ENCODE results near the gene ACBD4.

The ACBD4 gene

GRCh38 chr17:45104907-45105624, 30.4 kb upstream of the ACBD4 start:
- no peak for DNase-seq

- no peak for DNase-seq
Measured at GRCh38 chr17:45106096-45106495, 29.4 kb upstream of the ACBD4 start.

DNA sequence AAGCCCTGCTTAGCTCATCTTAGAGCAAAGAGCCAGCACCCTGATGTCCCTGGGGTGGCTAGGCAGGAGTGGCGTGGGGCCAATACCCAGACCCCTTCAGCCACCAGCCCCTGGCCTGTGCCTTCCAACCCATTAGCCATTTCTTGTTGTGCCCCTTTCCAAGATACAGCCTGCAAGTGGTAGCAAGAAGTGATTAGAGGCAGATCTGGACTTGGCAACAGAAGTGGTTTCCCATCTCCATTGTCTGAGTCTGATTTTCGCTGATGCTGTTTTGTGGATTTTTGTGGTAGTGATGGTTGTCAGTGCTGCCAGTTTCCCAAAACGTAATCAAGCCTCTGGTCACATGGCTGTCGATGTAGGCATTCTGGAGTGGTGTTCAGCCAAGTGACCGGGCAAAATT, 28.9 kb upstream of the ACBD4 start:
- no peak for DNase-seq

DNA sequence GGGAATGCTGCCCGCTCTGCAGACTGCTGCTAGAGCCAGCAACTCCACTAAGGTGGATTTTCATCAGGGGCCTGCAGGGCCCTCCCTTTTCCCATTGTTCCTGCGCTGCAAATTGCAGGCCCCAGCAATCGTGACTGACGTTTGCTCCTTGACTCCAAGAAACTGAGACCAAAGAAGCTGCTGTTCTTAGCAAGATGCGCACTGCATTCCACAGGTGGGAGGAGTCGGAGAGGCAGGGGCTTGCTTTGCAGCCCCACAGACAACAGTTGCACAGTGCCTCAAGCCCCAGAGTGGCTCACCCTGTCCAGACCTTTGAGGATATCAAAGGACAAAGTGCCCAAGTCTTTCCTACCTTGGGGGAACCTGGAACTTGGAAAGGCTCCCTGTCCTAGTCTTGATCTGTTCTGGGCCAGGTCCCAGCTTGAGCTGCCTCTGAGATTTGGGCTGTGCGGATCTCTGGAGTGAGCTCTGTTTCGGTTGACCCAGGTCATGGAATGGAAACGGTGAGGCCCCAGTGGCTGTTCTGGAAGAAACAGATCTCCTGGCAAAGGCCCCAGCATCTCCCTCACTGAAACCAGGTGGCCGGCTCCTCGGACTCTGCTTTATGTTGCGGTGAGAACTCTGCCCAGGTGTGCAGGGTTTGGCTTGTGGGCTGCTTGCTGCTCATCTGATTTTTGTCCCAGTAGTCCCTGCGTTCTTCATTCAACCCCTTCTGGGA, 28.0 kb upstream of the ACBD4 start:
- DNase-seq, result no peak

DNA sequence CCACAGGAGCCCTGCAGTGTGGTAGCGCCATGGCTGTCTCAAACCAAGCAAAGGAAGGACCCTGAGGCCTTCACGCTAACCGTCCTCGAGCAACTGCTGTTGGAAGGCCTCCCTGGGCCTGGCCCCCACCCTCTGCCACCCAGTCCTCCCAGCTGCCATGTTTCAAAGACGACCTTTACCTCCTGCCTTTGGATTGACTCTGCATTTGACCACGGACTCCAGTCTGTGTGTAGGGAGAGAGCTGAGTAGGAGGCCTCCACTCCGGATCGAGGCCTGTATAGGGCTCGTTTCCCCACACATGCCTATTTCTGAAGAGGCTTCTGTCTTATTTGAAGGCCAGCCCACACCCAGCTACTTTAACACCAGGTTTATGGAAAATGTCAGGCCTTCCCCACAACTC, 27.4 kb upstream of the ACBD4 start:
- DNase-seq, result no peak

GRCh38 chr17:45108595-45109521, 26.6 kb upstream of the ACBD4 start:
- no peak for DNase-seq

DNA sequence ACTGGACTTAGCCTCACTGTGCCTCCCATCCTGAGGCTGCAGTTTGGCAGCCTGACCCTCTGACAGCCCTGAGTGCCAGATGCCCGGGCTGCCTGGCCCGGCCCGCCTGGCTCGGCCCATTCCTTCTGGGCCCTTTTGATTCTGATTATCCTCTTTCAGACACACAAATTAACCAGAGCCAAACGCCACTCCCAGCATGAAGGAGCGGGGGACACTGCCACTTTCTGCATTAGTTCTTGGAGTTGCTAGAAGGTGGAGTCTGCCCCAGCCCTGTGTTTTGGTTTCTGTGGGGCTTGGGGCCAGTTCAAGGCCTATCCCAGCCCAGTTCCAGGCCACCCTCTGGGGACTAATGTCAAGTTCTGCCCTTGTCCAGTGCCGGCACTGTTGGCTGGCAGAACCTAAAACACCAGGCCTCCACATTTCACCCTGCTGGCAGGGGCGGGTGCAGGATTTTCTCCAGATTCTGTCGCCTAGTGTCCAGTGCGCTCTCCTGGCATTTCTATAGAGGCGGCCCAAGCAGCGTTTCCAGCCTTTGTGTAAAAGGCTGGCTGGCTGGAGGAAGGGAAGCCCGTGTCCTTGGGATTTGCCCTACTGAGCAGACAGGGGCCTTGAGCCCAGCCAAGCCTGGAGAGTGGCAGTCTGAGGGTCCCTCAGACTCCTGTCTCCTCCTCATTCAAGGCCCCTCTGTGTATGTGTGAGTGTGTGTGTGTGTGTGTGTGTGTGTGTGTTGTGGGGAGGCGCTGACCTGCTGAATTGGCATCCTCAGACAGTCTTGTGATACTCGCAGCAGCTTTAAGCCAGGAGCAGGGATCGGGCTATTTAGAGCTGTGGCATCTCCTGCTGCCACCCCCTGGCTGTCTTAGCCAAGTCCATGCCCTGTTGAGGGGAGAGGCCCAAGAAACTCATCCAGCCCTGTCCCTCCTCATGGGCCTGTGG, 24.5 kb upstream of the ACBD4 start:
- no peak for DNase-seq

GRCh38 chr17:45111850-45112249, 23.6 kb upstream of the ACBD4 start:
- no peak for DNase-seq

DNA sequence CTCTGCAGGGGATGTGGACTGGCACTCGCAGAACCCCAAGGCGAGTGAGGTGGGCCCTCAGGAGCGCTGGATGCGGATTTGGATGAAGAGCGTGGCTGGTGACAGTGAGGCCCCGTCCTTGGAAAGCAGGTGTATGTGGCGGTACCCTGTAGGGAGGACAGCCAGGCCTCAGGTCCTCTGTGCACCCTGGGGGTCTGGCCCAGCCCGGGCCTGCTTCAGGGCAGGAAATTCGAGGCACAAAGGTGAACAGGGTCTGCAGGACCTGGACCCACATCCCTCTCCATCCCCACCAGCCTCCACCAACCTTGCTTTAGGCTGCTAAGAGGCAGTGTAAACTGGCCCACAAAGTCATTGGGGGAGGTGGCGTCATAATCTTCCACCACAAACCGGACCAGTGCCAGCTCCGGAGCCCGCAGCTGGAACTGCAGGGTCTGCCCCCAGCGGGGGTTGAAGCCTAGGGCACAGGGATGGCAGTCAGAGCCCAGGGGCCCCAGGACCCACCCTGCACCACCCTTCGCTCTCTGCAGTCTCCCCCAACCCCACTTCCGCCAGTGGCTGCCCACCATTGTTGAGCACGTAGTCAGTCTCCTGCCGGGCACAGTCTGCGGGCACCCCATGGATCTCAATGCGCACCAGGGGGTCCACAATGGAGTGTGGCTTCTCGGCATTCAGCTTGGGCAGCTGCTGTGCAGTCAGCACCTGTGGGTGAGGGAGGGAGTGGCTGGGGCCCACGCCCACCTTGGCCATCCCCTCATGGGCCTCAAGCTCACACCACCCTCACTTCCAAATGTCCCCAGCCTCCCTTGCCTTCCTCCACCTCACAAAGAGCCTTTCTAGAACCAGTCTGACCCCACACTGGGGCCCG, 22.7 kb upstream of the ACBD4 start:
- DNase-seq, result no peak

DNA sequence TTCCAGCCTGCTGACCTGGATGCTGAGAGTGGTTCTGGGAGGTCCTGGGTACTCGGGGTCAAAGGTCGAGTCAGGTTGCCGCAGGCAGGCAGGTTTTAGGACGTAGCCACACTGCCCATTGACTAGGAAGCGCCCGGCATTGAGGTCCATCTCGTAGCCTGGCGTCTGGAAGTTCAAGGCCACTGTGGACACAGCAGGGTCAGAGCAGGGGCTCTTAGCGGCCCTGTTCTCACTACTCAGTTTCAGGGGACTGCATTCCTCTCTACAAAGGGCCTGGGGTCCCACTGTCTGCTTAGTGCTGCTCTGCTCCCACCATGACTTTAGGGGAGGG, 22.1 kb upstream of the ACBD4 start:
- DNase-seq, result no peak

DNA sequence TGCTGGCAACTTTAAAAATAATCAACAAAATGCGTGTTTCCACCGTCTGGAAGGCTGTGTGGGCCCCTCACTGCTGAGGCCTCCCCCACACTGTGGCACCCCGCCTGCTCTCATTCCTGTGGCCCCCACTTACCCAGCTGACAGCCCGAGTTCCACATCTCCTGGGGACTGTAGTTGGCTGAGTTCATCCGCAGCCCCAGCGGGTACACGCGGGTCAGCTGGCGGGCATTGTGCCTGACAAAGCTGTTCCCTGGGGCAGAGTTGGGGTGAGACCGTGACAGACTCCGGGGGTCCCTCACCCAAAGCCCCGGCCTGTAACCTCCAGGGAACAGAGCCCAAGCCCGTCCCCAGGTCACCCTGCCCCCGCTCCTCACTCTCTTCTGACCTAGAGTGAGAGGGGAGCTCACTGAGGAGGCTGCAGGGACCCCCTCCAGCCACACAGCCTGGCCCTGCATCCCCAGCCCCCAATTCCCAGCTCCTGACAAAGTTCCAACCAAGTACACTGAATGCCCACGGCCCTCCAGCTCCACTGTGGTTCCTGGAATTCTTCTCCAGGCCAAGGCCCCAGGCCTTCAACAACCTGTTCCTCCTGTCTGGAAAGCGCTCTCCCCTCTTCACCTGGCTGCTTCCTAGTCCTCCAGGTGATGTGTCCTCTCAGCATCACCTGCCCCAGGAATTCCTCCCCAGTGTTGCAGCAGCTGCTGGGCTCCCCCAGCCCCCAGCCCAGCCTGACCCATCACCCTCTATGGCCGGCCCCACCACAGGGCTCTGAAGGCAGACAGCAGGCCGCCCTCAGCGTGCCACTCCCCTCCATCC, 21.2 kb upstream of the ACBD4 start:
- DNase-seq, result no peak

DNA sequence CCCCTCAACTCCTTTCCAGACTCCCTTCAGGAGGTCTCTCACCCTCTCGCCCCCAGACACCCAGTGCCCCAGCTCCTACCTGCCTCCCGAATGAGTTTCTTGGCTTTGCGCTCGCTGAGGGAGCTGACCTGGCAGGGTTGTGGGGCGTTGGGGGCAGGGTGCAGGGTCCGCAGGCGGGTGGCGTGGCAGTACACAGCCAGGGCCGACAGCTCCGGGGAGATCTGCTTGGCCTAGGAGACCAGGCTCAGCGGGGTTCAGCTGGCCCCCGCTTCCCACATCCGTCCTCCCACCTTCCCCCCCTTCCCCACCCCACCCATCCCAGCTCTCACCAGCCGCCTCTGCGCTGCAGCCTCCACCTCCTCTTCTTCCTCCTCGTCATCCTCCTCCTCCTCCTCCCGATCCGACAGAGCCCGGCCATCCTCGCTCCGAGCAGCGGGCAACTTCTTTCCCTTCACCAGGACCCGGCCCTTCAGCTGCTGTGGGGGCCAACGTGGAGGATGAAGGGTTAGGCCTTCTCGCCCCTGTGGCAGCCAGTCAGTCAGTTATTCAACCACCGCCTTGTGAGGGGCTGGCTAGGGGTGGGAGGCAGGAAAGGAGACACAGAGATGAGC, 20.4 kb upstream of the ACBD4 start:
- no peak for DNase-seq

DNA sequence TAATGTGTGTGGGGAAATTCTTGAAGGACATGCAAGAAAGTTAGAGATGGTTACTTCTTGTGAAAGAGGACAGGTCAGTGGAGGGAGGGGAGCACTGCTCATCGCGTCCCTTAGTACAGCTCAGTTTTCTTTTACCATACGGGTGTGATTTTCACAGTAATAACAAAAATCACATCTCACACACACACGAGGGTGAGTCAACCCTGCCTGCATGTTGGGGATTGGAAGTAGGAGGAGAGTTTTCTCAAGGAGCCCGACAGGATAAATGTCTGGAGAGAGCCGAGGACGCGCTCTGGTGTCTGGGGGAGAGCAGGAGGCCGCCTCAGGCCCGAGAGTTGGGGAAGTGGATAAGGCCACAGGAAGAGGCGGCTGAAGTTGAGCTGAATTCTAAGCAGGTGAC, 19.6 kb upstream of the ACBD4 start:
- DNase-seq, result no peak

DNA sequence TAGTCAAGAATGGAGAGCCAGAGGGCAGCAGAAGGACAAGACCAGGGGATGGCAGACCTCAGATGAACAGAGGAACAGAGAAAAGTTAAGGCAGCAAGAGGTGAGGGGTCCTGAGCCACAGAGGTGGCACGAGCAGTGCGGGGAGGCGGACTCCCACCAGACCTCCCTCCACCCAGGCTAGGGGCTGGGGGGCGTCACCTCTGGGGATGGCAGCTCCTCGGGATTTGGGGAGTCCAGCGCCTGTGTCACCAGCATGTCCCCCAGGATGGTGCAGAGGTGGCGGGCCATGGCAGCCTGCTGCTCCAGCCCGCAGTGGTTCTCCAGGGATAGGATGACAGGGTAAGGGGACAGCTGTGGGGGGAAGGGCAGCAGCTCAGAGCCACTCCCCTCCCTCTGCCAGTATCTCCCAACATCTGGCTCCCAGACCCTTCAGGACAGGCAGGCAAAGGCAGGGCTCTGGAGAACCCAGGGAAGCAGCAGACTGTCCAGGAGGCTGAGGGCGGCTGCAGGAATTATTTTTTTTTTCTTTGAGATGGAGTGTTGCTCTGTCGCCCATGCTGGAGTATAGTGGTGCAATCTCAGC, 19.0 kb upstream of the ACBD4 start:
- DNase-seq, result no peak

DNA sequence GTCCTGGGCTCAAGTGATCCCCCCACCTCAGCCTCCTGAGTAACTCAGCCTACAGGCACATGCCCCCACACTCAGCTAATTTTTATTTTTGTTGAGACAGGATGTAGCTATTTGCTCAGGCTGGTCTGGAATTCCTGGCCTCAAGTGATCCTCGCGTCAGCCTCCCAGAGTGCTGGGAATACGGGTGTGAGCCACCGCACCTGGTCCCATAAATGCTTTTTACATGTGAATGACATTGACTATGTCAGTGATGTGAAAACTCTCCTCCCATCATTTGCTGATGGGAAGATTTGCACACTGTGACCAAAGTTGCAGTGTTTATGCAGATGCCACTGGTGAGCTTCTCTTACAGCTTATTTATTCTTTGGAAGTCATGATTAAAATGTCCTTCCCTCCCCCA, 18.2 kb upstream of the ACBD4 start:
- DNase-seq, result no peak

DNA sequence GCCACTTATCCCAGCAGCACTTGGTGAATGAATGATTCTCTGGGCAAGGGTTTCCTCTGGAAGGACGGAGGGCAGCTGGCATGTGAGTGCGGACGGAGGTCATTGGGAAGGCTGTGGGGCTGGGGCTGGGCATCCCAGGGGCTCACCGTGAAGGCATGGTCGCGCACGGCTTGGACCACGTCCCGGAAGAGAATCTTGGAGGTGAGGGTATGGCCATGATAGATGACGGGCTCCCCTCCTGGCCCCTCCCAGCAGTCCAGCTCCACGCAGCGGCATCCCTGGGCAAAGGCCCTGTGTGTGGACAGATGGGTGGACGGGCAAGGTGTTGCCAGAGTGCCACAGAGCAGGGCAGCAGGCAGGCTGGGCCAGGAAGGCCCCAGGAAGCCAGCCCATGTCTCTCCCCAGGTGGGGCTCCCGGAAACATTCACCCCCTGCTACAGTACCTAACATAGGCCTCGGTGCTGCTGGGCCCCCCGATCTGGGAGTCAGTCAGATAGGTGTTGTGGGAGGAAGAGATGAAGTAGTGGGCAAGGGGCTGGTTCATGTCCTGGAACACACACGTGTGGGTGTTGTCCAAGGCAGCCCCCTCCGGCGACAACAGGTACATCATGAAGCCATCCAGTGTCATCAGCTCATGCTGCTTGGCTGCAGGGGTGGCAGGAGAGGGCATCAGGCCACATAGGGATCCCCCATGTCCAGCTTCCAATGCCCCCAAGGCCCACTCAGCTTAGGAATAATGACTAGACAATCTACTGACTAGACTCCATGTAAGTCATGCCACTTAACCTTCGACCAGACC, 17.4 kb upstream of the ACBD4 start:
- DNase-seq, result no peak

GRCh38 chr17:45118691-45119090, 16.8 kb upstream of the ACBD4 start:
- DNase-seq, result no peak

DNA sequence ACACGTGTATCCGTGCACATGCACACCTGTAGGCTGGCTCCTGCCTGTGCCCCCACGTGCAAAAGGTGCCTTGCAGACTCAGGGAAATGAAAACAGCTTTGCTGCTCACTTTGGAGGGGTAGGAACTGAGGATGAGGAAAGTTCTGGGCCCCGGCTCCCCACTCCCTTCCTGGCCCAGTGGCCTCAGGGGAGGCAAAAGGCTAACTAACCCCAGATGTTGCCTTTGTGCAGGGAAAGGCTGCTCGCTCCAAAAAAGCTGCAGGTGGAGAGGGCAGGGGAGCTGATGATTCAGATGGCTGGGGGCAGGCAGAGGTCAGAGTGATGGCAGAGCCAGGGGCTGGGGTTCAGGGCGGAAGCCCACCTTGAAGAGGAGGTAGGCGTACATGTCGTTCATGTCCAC, 15.5 kb upstream of the ACBD4 start:
- no peak for DNase-seq

DNA sequence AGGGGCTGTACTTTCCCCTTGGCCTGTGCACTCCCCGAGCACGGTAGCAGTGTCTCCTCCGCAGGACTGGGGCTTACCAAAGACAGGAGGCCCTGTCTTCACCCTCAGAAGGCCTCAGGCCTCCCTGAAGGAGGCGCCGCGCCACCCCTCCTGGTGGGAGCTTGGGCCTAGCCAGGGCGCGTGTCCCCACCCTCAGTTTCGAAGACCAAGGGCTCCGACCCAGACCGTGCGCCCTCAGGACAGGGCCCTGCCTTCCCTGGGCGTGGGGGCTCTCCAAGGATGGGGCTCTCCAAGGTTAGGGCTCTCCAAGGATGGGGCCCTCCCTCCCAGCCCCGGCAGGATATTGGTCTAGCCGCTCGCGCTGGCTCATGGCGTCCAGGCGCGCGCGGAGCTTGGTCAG, 14.9 kb upstream of the ACBD4 start:
- no peak for DNase-seq
